Caco-2 (cell line): Measurements from ENCODE around the gene OR1I1. TPM values are rescaled to one million over a fixed set of nuclear protein-coding genes. Genes with fewer than 3 reads are reported as not detected.

Experiments
- BruUV-seq: library from RNA; stranded (reverse); fragments of 400-500 nt; replicated peaks from 2 replicates; lab custom pipeline; 2021; lab: Mats Ljungman, UMichigan
- CTCF ChIA-PET: fragments of 300-600 bp; sonication (Branson Sonifier 250); formaldehyde crosslinking; loops from one replicate; lab custom pipeline; 2022; ENCODE audit warnings: antibody characterized with exemption; lab: Charles Lee
- POLR2A ChIA-PET: fragments of 300-600 bp; sonication (Branson Sonifier 250); formaldehyde crosslinking; loops from one replicate; lab custom pipeline; 2022; ENCODE audit warnings: antibody characterized with exemption; lab: Charles Lee
- DNase-seq, 2 experiments: peaks; one replicate each; pipeline versions ENCODE4 v3.0.0 to v3.0.0-alpha.2; 2020 to 2022
- H3K27me3 ChIP-seq: replicated peaks from 2 replicates; pipeline ENCODE4 v1.6.0; 2011; ENCODE audit warnings: low read length; ENCODE audit not compliant: control insufficient read depth, insufficient read depth
- H3K36me3 ChIP-seq: 2 replicates; pipeline ENCODE4 v1.5.1; 2011; ENCODE audit warnings: low read length; ENCODE audit not compliant: control insufficient read depth, insufficient read depth
- H3K4me1 ChIP-seq: fragments of 250-450 bp; sonication (Bioruptor Pico); 2 replicates; pipeline ENCODE4 v1.5.1; 2020; ENCODE audit warnings: mild to moderate bottlenecking
- H3K4me3 ChIP-seq: 2 replicates; pipeline ENCODE4 v1.5.1; 2011; ENCODE audit warnings: low read depth, mild to moderate bottlenecking, control low read depth, low read length
- H3K9me3 ChIP-seq: fragments of 250-450 bp; sonication (Bioruptor Pico); 2 replicates; pipeline ENCODE4 v1.5.1; 2020; ENCODE audit warnings: mild to moderate bottlenecking, moderate library complexity
- H3K27ac Mint-ChIP-seq: one replicate; pipeline ENCODE4 v1.8.0; 2022; ENCODE audit warnings: mixed read lengths; ENCODE audit not compliant: unreplicated experiment
- H3K27me3 Mint-ChIP-seq: one replicate; pipeline ENCODE4 v1.8.0; 2022; ENCODE audit warnings: mixed read lengths; ENCODE audit not compliant: insufficient read depth, unreplicated experiment
- H3K36me3 Mint-ChIP-seq: one replicate; pipeline ENCODE4 v1.8.0; 2022; ENCODE audit warnings: mild to moderate bottlenecking, mixed read lengths; ENCODE audit not compliant: insufficient read depth, unreplicated experiment
- H3K4me1 Mint-ChIP-seq: one replicate; pipeline ENCODE4 v1.8.0; 2022; ENCODE audit warnings: low read depth, mixed read lengths; ENCODE audit not compliant: unreplicated experiment
- H3K4me3 Mint-ChIP-seq: one replicate; pipeline ENCODE4 v1.8.0; 2022; ENCODE audit warnings: mild to moderate bottlenecking, moderate library complexity, mixed read lengths; ENCODE audit not compliant: unreplicated experiment
- H3K9me3 Mint-ChIP-seq: one replicate; pipeline ENCODE4 v1.8.0; 2022; ENCODE audit warnings: mixed read lengths; ENCODE audit not compliant: unreplicated experiment
- CTCF ChIP-seq, 2 experiments: fragments of 200-600 bp in 1 of 2; IDR thresholded peaks; 1 replicate in 1 of 2; 2 replicates in 1 of 2; pipeline versions ENCODE4 v1.5.1 to v1.8.0; 2011 to 2022; ENCODE audit warnings: antibody characterized with exemption in 1 of 2, control low read depth in 1 of 2, inconsistent platforms in 1 of 2, low read depth in 1 of 2, low read length in 1 of 2, mild to moderate bottlenecking in 1 of 2, moderate library complexity in 1 of 2; ENCODE audit not compliant: insufficient read depth in 1 of 2, severe bottlenecking in 1 of 2, unreplicated experiment in 1 of 2
- intact Hi-C: fragments of 100-400 bp; cut with micrococcal nuclease; formaldehyde crosslinking; loops from one replicate; pipeline ENCODE4 v1.10.0; 2022; ENCODE audit not compliant: unreplicated experiment
- total RNA-seq: library from RNA; stranded (reverse); gene quantifications from 2 replicates; pipeline ENCODE4 v1.2.3, GENCODE V29; 2022

The OR1I1 gene
- total RNA-seq, 1 experiment from 2014 or later = not detected

GRCh38 chr19:15038294-15038693 lies 43.7 kb upstream of the OR1I1 start:
- Mint-ChIP-seq H3K27me3 (peaks cover 16% of the 10 kb centered on the region), H3K4me3 (no peak overlapping the region), H3K4me1 (no peaks in the 10 kb centered on the region), H3K36me3 (no peaks in the 10 kb centered on the region), H3K27ac (no peak overlapping the region), H3K9me3 (no peaks in the 10 kb centered on the region)
- DNase-seq = no peak
- Histone ChIP-seq H3K4me1 (no peaks in the 10 kb centered on the region), H3K4me3 (no peak overlapping the region), H3K27me3 (no peaks in the 10 kb centered on the region), H3K9me3 (no peaks in the 10 kb centered on the region), H3K36me3 (no peaks in the 10 kb centered on the region)
- intact Hi-C loops = no loop called here
- no peak for TF ChIP-seq CTCF (IDR thresholded peaks at IDR 0.05; ENCODE audit: insufficient read depth in 1 of 2, low read depth in 1 of 2, low read length in 1 of 2, severe bottlenecking in 1 of 2, unreplicated experiment in 1 of 2)
- ChIA-PET CTCF (no interaction called here), POLR2A (no interaction called here)
- no TSS peak for BruUV-seq

- no peaks in the 10 kb centered on the region for H3K27me3 ChIP-seq
- Mint-ChIP-seq H3K4me1 (no peaks in the 10 kb centered on the region), H3K4me3 (no peak overlapping the region), H3K9me3 (no peaks in the 10 kb centered on the region), H3K27me3 (peaks cover 6% of the 10 kb centered on the region), H3K27ac (no peak overlapping the region), H3K36me3 (no peaks in the 10 kb centered on the region)
- intact Hi-C loops = no loop called here
- no peak overlapping the region for H3K4me3 ChIP-seq
- no TSS peak for BruUV-seq
- no peaks in the 10 kb centered on the region for H3K4me1 ChIP-seq
- H3K36me3 ChIP-seq = no peaks in the 10 kb centered on the region
- TF ChIP-seq CTCF (IDR thresholded peaks at IDR 0.05; ENCODE audit: insufficient read depth in 1 of 2, low read depth in 1 of 2, low read length in 1 of 2, severe bottlenecking in 1 of 2, unreplicated experiment in 1 of 2) = no peak
- CTCF ChIA-PET = no interaction called here
- no peaks in the 10 kb centered on the region for H3K9me3 ChIP-seq
- no peak for DNase-seq
- POLR2A ChIA-PET = no interaction called here
Measured at GRCh38 chr19:15042003-15042402, 40.0 kb upstream of the OR1I1 start.

- intact Hi-C loops = no loop called here
- Mint-ChIP-seq H3K9me3 (no peaks in the 10 kb centered on the region), H3K27ac (no peak overlapping the region), H3K4me1 (no peaks in the 10 kb centered on the region), H3K4me3 (no peak overlapping the region), H3K27me3 (peaks cover 6% of the 10 kb centered on the region), H3K36me3 (no peaks in the 10 kb centered on the region)
- Histone ChIP-seq H3K9me3 (no peaks in the 10 kb centered on the region), H3K36me3 (no peaks in the 10 kb centered on the region), H3K27me3 (no peaks in the 10 kb centered on the region), H3K4me1 (no peaks in the 10 kb centered on the region), H3K4me3 (no peak overlapping the region)
- TF ChIP-seq CTCF (IDR thresholded peaks at IDR 0.05; ENCODE audit: insufficient read depth in 1 of 2, low read depth in 1 of 2, low read length in 1 of 2, severe bottlenecking in 1 of 2, unreplicated experiment in 1 of 2) = no peak
- no TSS peak for BruUV-seq
- DNase-seq = no peak
- ChIA-PET CTCF (no interaction called here), POLR2A (no interaction called here)
Measured at GRCh38 chr19:15042826-15043225, 39.2 kb upstream of the OR1I1 start.
